Mucosa of rectum (tissue), 2 donors: Measurements from ENCODE around the gene CHST1.

Experiments
- H3K27ac ChIP-seq, 2 donors: one replicate each; pipeline ENCODE4 v1.7.0; 2013; ENCODE audit warnings: inconsistent platforms in 2 of 2, low read depth in 2 of 2, low read length in 2 of 2
- H3K27me3 ChIP-seq, 2 donors: one replicate each; pipeline ENCODE4 v1.7.0; 2013; ENCODE audit warnings: low read length in 2 of 2; ENCODE audit not compliant: control insufficient read depth in 2 of 2, insufficient read depth in 2 of 2
- H3K36me3 ChIP-seq, 2 donors: one replicate each; pipeline ENCODE4 v1.7.0; 2013; ENCODE audit warnings: low read length in 2 of 2; ENCODE audit not compliant: control insufficient read depth in 2 of 2, insufficient read depth in 2 of 2
- H3K4me1 ChIP-seq, 2 donors: one replicate each; pipeline ENCODE4 v1.7.0; 2013; ENCODE audit warnings: low read length in 2 of 2, mild to moderate bottlenecking in 1 of 2; ENCODE audit not compliant: control insufficient read depth in 2 of 2, insufficient read depth in 2 of 2
- H3K4me3 ChIP-seq, 2 donors: one replicate each; pipeline ENCODE4 v1.7.0; 2013; ENCODE audit warnings: low read length in 2 of 2
- H3K9ac ChIP-seq, 2 donors: one replicate each; pipeline ENCODE4 v1.7.0; 2013; ENCODE audit warnings: low read length in 2 of 2, low read depth in 1 of 2, mild to moderate bottlenecking in 1 of 2
- H3K9me3 ChIP-seq, 2 donors: one replicate each; pipeline ENCODE4 v1.7.0; 2013; ENCODE audit warnings: low read length in 2 of 2; ENCODE audit not compliant: control insufficient read depth in 2 of 2
- donor health status: healthy.
- donor health status: Normal muscosa, but diverticular disease.

The CHST1 gene

GRCh38 chr11:45643598-45644260 is 21.7 kb downstream of the CHST1 start:
- Histone ChIP-seq H3K4me3 (no peak overlapping the region), H3K27me3 (peaks cover 3 to 4% of the 10 kb centered on the region in 2 donors), H3K27ac (no peak overlapping the region), H3K36me3 (no peaks in the 10 kb centered on the region), H3K4me1 (no peaks in the 10 kb centered on the region), H3K9me3 (no peaks in the 10 kb centered on the region), H3K9ac (no peak overlapping the region)

- no peaks in the 10 kb centered on the region for H3K9me3 ChIP-seq
- H3K27me3 ChIP-seq: peaks cover 3 to 4% of the 10 kb centered on the region in 2 donors
- no peaks in the 10 kb centered on the region for H3K4me1 ChIP-seq
- H3K4me3 ChIP-seq: no peak overlapping the region
- H3K9ac ChIP-seq: no peak overlapping the region
- no peaks in the 10 kb centered on the region for H3K36me3 ChIP-seq
- H3K27ac ChIP-seq: no peak overlapping the region
Observed at GRCh38 chr11:45641961-45642360, 23.5 kb downstream of the CHST1 start.

- Histone ChIP-seq H3K27ac (no peak overlapping the region), H3K4me3 (no peak overlapping the region), H3K9ac (no peak overlapping the region), H3K36me3 (no peaks in the 10 kb centered on the region), H3K4me1 (no peaks in the 10 kb centered on the region), H3K27me3 (no peaks in the 10 kb centered on the region), H3K9me3 (no peaks in the 10 kb centered on the region)
Observed at GRCh38 chr11:45638051-45638450, 27.4 kb downstream of the CHST1 start.

- no peaks in the 10 kb centered on the region for H3K27me3 ChIP-seq
- H3K4me1 ChIP-seq: no peaks in the 10 kb centered on the region
- H3K36me3 ChIP-seq: no peaks in the 10 kb centered on the region
- H3K9me3 ChIP-seq: no peaks in the 10 kb centered on the region
- no peak overlapping the region for H3K9ac ChIP-seq
- no peak overlapping the region for H3K27ac ChIP-seq
- no peak overlapping the region for H3K4me3 ChIP-seq
Observed at GRCh38 chr11:45635907-45636306, 29.5 kb downstream of the CHST1 start.

- H3K36me3 ChIP-seq: no peaks in the 10 kb centered on the region
Observed at GRCh38 chr11:45625611-45626010, 39.8 kb downstream of the CHST1 start.

GRCh38 chr11:45624095-45624494 is 41.3 kb downstream of the CHST1 start:
- Histone ChIP-seq H3K4me1 (no peaks in the 10 kb centered on the region), H3K27me3 (peaks cover 0 to 2% of the 10 kb centered on the region in 2 donors), H3K27ac (no peak overlapping the region), H3K9ac (no peak overlapping the region), H3K36me3 (no peaks in the 10 kb centered on the region), H3K9me3 (peaks cover 0 to 8% of the 10 kb centered on the region in 2 donors), H3K4me3 (no peak overlapping the region)

More at GRCh38 chr11:45625611-45626010, 39.8 kb downstream of the CHST1 start:
- Histone ChIP-seq H3K4me1 (no peaks in the 10 kb centered on the region), H3K4me3 (no peak overlapping the region), H3K9me3 (peaks cover 0 to 3% of the 10 kb centered on the region in 2 donors), H3K27ac (no peak overlapping the region), H3K9ac (no peak overlapping the region), H3K27me3 (no peaks in the 10 kb centered on the region)

- H3K9me3 ChIP-seq: peaks cover 0 to 8% of the 10 kb centered on the region in 2 donors
- no peaks in the 10 kb centered on the region for H3K36me3 ChIP-seq
- no peaks in the 10 kb centered on the region for H3K4me1 ChIP-seq
- no peak overlapping the region for H3K9ac ChIP-seq
- H3K27ac ChIP-seq: no peak overlapping the region
- no peak overlapping the region for H3K4me3 ChIP-seq
- H3K27me3 ChIP-seq: peaks cover 0 to 2% of the 10 kb centered on the region in 2 donors
Observed at GRCh38 chr11:45622861-45623260, 42.6 kb downstream of the CHST1 start.

- Histone ChIP-seq H3K27me3 (peaks cover 0 to 2% of the 10 kb centered on the region in 2 donors), H3K4me3 (no peak overlapping the region), H3K4me1 (no peaks in the 10 kb centered on the region), H3K27ac (no peak overlapping the region), H3K36me3 (no peaks in the 10 kb centered on the region), H3K9ac (no peak overlapping the region), H3K9me3 (peaks cover 0 to 8% of the 10 kb centered on the region in 2 donors)
Observed at GRCh38 chr11:45622283-45622682, 43.1 kb downstream of the CHST1 start.

- Histone ChIP-seq H3K9me3 (peaks cover 0 to 8% of the 10 kb centered on the region in 2 donors), H3K36me3 (no peaks in the 10 kb centered on the region), H3K4me1 (no peaks in the 10 kb centered on the region), H3K27me3 (peaks cover 0 to 2% of the 10 kb centered on the region in 2 donors), H3K4me3 (no peak overlapping the region), H3K27ac (no peak overlapping the region), H3K9ac (no peak overlapping the region)
Observed at GRCh38 chr11:45621588-45621987, 43.8 kb downstream of the CHST1 start.

- H3K4me1 ChIP-seq: no peaks in the 10 kb centered on the region
- peaks cover 0 to 8% of the 10 kb centered on the region in 2 donors for H3K9me3 ChIP-seq
- H3K27ac ChIP-seq: no peak overlapping the region
- H3K27me3 ChIP-seq: peaks cover 0 to 2% of the 10 kb centered on the region in 2 donors
- no peaks in the 10 kb centered on the region for H3K36me3 ChIP-seq
- H3K4me3 ChIP-seq: no peak overlapping the region
- H3K9ac ChIP-seq: no peak overlapping the region
Observed at GRCh38 chr11:45620243-45620642, 45.2 kb downstream of the CHST1 start.
